Brain pericyte (primary cell): Measurements from ENCODE around the gene RAD9B.
"Not testable (repeated sequence)": the region's sequence is repeated elsewhere in the genome, so short reads cannot be mapped to it uniquely, and the experiment has no call there.

Source experiments
- DNase-seq: peaks from one replicate; pipeline ENCODE4 v3.0.0-alpha.2; 2012; ENCODE audit warnings: low read depth, low spot score

Gene RAD9B

GRCh38 chr12:110501752-110502738 is at the start of gene RAD9B, which contains the start of gene VPS29:
TSS of gene RAD9B (plus strand) at chr12:110502331. CDS start at chr12:110502338, 7 bp downstream.
TSS of gene VPS29 (minus strand) at chr12:110502111. CDS start at chr12:110502051, 60 bp downstream.
- DNase-seq = peak; percentile 90

- no peak for DNase-seq
Observed at GRCh38 chr12:110453569-110454296, 48.4 kb upstream of the RAD9B start.

- DNase-seq = no peak
Observed at GRCh38 chr12:110458756-110459155, 43.4 kb upstream of the RAD9B start.

- DNase-seq = not testable (repeated sequence)
Observed at GRCh38 chr12:110461189-110461588, 40.9 kb upstream of the RAD9B start.

- no peak for DNase-seq
Observed at GRCh38 chr12:110465024-110465423, 37.1 kb upstream of the RAD9B start.

- not testable (repeated sequence) for DNase-seq
Observed at GRCh38 chr12:110465765-110466164, 36.4 kb upstream of the RAD9B start.

GRCh38 chr12:110466791-110467190 is 35.3 kb upstream of the RAD9B start:
- DNase-seq = no peak

- no peak for DNase-seq
Observed at GRCh38 chr12:110467847-110468213, 34.3 kb upstream of the RAD9B start.

GRCh38 chr12:110468214-110469048 is 33.7 kb upstream of the RAD9B start, which contains the start of the genes FAM216A and GPN3:
TSS of gene FAM216A (plus strand) at chr12:110468845. CDS start at chr12:110468876, 31 bp downstream.
TSS of gene GPN3 (minus strand) at chr12:110468257. CDS start at chr12:110468203, 54 bp downstream.
- DNase-seq = peak; percentile 96

- DNase-seq = no peak
Observed at GRCh38 chr12:110475426-110475825, 26.7 kb upstream of the RAD9B start.

- DNase-seq = no peak
Observed at GRCh38 chr12:110498984-110499706, 3.0 kb upstream of the RAD9B start.

GRCh38 chr12:110501399-110501751 is 756 bp upstream of the RAD9B start:
- DNase-seq = no peak

- DNase-seq = no peak
Observed at GRCh38 chr12:110503432-110503831, 1.3 kb downstream of the RAD9B start.

GRCh38 chr12:110505332-110505731 is 3.2 kb downstream of the RAD9B start:
- DNase-seq = no peak

- DNase-seq = no peak
Observed at GRCh38 chr12:110508071-110508586, 6.0 kb downstream of the RAD9B start.

GRCh38 chr12:110513842-110514241 is 11.7 kb downstream of the RAD9B start:
- DNase-seq = no peak

- no peak for DNase-seq
Observed at GRCh38 chr12:110514363-110514762, 12.2 kb downstream of the RAD9B start.

- DNase-seq = no peak
Observed at GRCh38 chr12:110516995-110517394, 14.9 kb downstream of the RAD9B start.

GRCh38 chr12:110518014-110518413 is 15.9 kb downstream of the RAD9B start:
- DNase-seq = not testable (repeated sequence)
